HG03457 (cell line): ENCODE results near the gene UVRAG.

Experiments used
- ATAC-seq: cut with Tn5 transposase; IDR thresholded peaks from one replicate; pipeline ENCODE4 v1.9.1; 2021; ENCODE audit warnings: moderate number of reproducible peaks; ENCODE audit not compliant: unreplicated experiment

The UVRAG gene

GRCh38 chr11:76177250-76177686, 362.3 kb downstream of the UVRAG start:
- no peak for ATAC-seq

DNA sequence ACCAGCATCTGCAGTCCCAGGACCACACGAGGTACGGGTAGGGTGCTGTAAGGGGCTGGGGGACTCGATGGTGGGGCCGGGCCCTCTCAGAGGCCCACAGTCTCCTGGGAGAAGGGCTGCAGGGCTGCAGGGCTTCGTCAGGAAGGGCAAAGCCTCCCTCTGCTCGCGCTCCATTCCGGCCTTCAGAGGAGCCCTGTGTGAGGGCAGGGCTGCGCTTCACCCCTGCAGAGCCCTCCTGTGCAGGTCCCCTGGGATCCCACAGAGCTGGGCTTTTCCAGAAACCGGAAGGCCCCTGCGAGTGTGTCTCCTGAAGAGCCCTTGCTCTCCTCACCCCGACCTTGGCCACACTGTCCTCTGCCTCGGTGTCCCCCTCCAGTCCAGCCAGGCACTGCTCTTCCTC, 364.1 kb downstream of the UVRAG start:
- no peak for ATAC-seq

GRCh38 chr11:76181371-76181770, 366.4 kb downstream of the UVRAG start:
- ATAC-seq = no peak

DNA sequence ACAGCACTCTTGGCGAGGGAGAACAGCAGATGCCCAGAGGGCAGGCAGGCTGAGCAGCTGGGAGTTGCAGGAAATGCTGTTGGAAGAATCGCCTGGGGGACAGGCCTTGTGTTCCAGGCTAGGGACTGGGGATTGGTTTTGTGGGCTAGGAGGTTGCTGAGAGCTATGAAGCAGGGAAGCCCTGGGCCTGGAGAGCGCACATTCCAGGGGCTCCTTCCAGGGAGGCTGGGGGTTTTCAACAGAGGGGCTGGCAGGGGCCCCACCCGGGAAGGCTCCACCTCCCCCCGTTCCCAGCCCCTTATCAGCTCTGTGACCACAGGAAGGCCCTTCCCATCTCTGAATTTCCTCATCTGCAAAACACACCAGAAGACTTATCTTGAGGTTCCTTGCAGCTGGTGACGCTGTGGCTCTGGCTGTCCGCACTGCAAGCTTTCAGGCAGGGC, 369.6 kb downstream of the UVRAG start:
- ATAC-seq = no peak

DNA sequence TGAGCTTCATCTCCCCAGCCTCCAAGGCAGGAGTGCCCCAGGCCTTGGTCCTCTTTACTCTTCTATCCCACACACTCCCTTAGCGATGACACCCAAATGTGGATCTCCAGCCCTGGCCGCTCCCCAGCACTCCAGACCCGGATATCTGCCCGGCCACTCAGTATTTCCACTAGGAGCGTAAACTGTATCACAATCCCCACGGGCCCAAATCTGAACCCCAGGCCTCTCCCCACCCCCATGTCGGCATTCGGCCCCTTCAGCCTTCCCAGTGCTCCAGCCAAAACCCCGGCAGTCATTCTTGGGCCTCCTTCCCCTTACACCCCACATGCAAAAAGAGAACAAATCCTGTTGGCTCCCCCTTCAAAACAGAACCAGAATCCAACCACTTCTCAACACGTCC, 370.5 kb downstream of the UVRAG start:
- no peak for ATAC-seq

DNA sequence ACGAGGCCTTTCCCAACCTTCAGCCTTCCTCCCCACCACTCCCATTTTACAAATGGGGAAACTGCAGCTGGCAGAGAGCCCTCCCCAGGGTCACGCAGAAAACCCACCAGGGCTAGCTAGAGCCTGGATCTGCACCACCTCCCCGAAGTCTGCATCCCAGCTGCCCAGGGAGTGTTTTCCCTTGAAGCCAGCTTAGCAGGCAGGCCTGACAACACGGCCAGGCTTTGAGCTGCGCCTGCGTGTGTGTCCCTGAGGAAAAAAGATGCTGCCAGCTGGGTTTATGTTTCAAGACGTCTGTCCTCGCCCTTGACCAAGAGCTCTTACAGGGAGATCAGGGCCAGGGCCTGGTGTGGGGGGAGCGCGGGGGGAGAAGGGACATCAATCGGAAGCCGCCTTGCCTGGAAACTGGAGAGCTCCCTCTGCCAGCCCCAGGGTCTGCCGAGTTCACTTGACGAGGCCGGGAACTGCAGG, 371.0 kb downstream of the UVRAG start:
- no peak for ATAC-seq

DNA sequence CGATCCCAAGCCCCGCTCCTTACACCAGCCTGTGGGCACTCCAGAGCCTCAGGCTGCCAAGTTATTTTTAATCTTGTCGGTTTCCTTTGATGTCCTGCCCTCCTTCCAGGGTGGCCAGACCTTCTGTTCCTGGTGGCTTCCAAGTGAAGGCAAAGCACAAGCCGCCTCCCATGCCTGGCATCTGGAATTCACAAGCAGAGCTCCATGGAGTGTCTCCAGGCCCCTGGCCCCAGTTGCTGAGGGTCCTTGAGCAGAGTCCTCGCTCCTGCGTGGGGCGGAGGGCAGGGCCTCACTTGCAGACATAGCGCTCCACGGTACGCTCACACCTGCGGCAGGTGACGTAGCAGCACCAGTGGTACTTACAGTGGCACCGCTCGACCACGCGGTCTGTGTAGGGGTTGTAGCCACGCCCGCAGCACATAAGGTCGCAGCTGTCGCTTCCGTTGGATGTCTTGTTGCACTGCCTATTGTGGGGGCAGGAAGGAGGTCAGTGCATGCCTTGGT, 371.8 kb downstream of the UVRAG start:
- ATAC-seq = no peak

- no peak for ATAC-seq
These were observed 373.9 kb downstream of the UVRAG start for GRCh38 chr11:76188873-76189272.

GRCh38 chr11:76189682-76190081, 374.7 kb downstream of the UVRAG start:
- ATAC-seq = no peak

- ATAC-seq = no peak
These were observed 375.4 kb downstream of the UVRAG start for GRCh38 chr11:76190376-76190775.
